ENCODE data around the gene DRAXIN.

DRAXIN gene

DNA sequence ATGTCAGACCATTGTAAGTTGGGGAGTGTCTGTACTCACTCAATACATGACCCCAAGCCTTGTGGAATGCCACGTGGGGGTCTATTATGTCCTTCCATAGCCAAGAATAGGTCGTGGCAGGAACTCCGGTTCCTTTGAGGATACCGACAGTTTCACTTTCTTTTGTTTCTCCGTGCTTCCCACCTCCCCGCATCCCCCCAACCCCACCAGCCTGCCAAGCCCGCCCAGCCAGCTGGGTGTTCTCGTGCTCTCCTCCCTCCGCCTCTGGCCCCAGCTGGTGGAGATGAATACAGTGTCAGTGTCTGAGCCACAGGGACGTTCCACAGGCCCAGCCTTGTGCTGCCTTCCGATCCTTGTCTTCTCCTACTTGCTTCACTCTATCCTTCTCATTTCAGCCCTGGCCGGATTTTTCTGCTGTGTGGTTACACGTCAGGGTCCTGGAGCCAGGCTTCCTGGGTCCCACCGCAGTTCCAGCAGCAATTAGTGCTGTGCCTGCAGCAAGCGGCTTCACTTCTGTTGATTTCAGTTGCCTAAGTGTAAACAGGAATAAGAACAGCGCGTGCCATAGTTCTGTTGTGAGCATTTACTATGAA lies 40.3 kb downstream of the DRAXIN start:
- peak overlapping the region; percentile 24 for H3K4me3 ChIP-seq (ENCODE audit: low read depth, low read length)
- DNase-seq (ENCODE audit: low read depth): peak; percentile 46
- in situ Hi-C loops (cut with HindIII; ENCODE audit: low sequenced_read_pairs): no loop called here
- TF ChIP-seq, protein P1, sequence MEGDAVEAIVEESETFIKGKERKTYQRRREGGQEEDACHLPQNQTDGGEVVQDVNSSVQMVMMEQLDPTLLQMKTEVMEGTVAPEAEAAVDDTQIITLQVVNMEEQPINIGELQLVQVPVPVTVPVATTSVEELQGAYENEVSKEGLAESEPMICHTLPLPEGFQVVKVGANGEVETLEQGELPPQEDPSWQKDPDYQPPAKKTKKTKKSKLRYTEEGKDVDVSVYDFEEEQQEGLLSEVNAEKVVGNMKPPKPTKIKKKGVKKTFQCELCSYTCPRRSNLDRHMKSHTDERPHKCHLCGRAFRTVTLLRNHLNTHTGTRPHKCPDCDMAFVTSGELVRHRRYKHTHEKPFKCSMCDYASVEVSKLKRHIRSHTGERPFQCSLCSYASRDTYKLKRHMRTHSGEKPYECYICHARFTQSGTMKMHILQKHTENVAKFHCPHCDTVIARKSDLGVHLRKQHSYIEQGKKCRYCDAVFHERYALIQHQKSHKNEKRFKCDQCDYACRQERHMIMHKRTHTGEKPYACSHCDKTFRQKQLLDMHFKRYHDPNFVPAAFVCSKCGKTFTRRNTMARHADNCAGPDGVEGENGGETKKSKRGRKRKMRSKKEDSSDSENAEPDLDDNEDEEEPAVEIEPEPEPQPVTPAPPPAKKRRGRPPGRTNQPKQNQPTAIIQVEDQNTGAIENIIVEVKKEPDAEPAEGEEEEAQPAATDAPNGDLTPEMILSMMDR (IDR thresholded peaks at IDR 0.05; ENCODE audit: low read depth, low read length, missing control alignments): no peak

DNA sequence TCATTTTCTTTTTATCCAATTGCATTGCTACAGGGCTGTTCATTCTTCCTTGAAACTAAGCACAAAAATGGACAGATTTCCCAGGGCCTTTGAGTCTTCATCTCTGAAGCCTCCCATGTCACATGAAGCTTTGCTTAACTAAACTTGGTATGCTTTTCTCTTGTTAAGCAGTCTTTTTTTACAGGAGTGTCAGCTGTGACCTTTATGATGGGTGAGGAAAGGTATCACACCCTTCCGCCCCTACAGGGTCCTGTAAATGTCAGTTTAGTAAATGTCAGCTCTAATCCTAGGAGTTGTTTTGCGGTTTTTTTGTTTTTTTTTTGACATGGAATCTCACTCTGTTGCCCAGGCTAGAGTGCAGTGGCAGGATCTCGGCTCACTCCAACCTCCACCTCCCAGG lies 41.8 kb downstream of the DRAXIN start:
- no peak overlapping the region for H3K4me3 ChIP-seq (ENCODE audit: low read depth, low read length)
- TF ChIP-seq, protein P1 (IDR thresholded peaks at IDR 0.05; ENCODE audit: low read depth, low read length, missing control alignments): no peak
- no peak for DNase-seq (ENCODE audit: low read depth)
- in situ Hi-C loops (cut with HindIII; ENCODE audit: low sequenced_read_pairs): no loop called here

DNA sequence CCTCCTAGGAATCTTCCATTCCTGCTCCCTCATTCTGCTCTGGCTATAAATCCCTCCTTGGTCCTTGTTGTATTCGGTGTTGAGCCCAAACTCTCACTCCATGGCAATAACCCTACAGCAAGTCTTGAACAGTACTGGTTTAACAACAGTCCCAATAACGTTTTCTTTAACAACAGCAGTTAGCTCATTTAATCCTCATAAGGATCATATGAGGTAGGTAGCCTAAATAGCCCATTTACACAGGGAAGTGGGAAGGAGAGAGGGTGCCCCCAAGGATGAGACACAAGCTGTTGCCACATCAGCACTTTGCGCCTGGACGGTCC lies 44.0 kb downstream of the DRAXIN start:
- DNase-seq (ENCODE audit: low read depth): no peak
- H3K4me3 ChIP-seq (ENCODE audit: low read depth, low read length): peak overlapping the region; percentile 61
- in situ Hi-C loops (cut with HindIII; ENCODE audit: low sequenced_read_pairs): no loop called here
- TF ChIP-seq, protein P1 (IDR thresholded peaks at IDR 0.05; ENCODE audit: low read depth, low read length, missing control alignments): no peak

DNA sequence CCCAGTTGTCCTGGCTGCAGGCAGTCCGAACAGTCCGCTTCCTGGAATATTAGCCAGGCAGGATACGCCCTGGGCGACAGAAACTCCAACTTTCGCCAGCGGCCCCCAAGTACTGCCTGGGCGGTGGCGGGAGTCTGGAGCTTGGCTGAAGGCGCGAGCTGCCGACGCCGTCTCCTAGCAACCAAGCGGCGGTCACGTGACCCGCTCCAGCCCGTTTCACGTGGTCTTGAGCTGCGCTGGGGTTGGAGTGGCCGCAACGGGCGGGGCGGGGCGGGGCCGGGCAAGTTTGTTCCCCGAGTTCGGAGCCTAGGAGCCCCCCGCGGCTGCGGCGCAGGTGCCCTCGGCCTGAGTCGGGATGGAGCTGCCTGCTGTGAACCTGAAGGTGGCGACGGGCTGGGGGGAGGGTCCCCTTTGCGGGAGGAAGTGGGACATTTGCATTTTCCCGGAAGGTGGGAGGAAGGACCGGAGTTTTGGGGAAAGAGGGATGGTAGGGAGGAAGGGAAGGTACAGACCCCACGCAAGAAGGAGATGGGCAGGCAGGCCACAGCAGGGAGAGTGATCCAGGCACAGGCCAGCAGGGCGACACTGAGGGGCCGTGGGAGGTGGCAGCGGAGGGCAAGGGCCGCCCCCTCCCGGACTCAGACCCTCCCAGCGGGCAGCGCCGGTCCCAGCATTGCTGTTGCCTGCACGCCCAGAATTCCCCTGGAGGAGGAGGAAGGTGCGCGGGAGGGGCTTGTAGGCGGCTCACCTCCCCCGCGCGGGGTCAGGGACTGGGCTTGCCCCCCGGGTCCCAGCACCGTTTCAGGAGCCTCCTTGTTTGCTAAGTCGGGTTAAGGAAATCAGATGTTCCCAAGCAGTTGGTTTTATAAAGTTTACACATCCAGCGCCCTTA lies 44.6 kb downstream of the DRAXIN start, which contains the start of gene AGTRAP:
AGTRAP (plus strand) TSS at position 283 of the 892 bp plus-strand sequence; CDS start at position 356, 73 bp downstream.
- in situ Hi-C loops (cut with HindIII; ENCODE audit: low sequenced_read_pairs): no loop called here
- TF ChIP-seq, protein P1 (IDR thresholded peaks at IDR 0.05; ENCODE audit: low read depth, low read length, missing control alignments): no peak
- peak; percentile 64 for DNase-seq (ENCODE audit: low read depth)
- H3K4me3 ChIP-seq (ENCODE audit: low read depth, low read length): peak within 1 kb of the TSS; percentile 61

DNA sequence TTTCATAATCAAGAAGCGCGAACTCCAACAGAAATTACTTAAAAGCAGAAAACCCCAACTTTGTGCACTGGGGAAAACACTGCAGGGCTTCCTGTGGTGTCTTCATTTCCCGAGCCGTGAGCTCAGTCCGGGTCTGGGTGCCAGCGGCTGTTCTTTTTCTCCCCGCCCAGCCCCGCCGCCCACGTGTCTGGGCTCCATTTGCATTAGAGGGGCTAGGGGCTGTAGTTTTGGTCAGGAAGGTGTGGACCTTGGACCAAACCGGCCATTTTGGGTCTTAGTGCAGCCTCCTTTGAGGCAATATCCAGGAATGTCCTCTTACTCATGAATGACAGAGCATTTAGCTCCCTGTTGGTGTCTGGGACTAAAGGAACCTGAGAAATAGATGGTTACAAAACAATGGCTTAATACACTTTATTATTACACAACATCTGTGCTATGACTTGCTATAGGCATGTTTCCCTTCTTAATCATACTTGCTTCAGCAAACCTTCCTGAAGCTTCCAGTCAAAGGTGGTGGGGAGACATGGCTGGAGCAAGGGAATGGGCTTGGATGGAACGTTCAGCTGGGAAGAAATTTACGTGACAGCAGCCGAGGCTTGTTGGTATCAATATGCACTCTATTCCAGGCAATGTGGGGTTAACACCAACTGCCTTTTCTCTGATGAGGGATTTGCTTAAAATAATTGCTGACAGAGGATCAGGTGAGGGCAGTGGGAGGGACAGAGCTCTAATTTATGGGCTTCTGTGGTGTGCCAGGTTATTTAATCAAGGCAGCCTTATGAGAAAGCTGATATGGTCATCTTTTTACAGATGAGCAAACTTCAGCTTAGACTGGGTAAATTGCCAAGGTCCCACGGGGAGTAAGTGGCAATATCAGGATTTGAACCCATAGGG lies 45.5 kb downstream of the DRAXIN start:
- peak overlapping the region; percentile 61 for H3K4me3 ChIP-seq (ENCODE audit: low read depth, low read length)
- TF ChIP-seq, protein P1 (IDR thresholded peaks at IDR 0.05; ENCODE audit: low read depth, low read length, missing control alignments): no peak
- in situ Hi-C loops (cut with HindIII; ENCODE audit: low sequenced_read_pairs): no loop called here
- no peak for DNase-seq (ENCODE audit: low read depth)

DNA sequence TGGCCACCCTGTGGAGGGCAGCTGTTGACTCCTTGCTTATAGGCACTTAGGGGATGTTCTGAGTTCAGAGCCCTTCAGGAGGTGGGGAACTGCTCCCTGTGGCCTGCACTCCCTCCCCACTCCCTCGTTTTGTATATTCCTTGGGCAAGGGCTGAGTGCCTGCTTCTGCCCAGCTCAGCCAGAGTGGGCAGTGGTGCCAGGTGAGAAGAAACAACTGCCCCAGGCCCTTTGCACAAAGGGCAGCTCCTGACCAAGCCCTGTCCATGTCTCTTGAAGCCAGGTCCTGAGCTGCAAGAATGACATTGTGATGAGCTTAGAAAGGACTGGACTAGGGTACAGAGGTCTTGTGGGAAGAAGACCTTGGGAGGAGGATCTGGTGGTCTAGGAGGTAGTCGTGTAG lies 46.6 kb downstream of the DRAXIN start:
- in situ Hi-C loops (cut with HindIII; ENCODE audit: low sequenced_read_pairs): no loop called here
- DNase-seq (ENCODE audit: low read depth): no peak
- H3K4me3 ChIP-seq (ENCODE audit: low read depth, low read length): no peak overlapping the region
- TF ChIP-seq, protein P1 (IDR thresholded peaks at IDR 0.05; ENCODE audit: low read depth, low read length, missing control alignments): no peak

Measured in astrocyte of the cerebellum (primary cell).